HepG2 (cell line): ENCODE measurements around the gene AIP. TPM values are rescaled to one million over a fixed set of nuclear protein-coding genes. Genes with fewer than 3 reads are reported as not detected.

Source experiments
- CCDC6 ChIP-seq: sonication (generic); formaldehyde crosslinking; IDR thresholded peaks from 2 replicates; pipeline ENCODE4 v1.8.1; 2022; ENCODE audit warnings: mild to moderate bottlenecking, missing genetic modification reagents, moderate library complexity
- ELF1 ChIP-seq: sonication (generic); formaldehyde crosslinking; IDR thresholded peaks from 2 replicates; pipeline ENCODE4 v1.4.0; 2020; ENCODE audit warnings: missing genetic modification reagents
- HMG20B ChIP-seq: conservative IDR thresholded peaks from 2 replicates; pipeline ENCODE4 v1.6.1; 2016; ENCODE audit warnings: missing genetic modification reagents, missing compliant biosample characterization
- HMGXB3 ChIP-seq: sonication (generic); formaldehyde crosslinking; IDR thresholded peaks from 2 replicates; pipeline ENCODE4 v1.4.0; 2020; ENCODE audit warnings: missing genetic modification reagents, borderline replicate concordance
- NFRKB ChIP-seq: fragments of 450-650 bp; IDR thresholded peaks from 2 replicates; pipeline ENCODE4 v1.6.1; 2017
- NR2C2 ChIP-seq: sonication (generic); formaldehyde crosslinking; IDR thresholded peaks from 2 replicates; pipeline ENCODE4 v1.4.0; 2020; ENCODE audit warnings: missing genetic modification reagents, mild to moderate bottlenecking, moderate library complexity, borderline replicate concordance
- NR2F6 ChIP-seq, 2 experiments: IDR thresholded peaks; 2 replicates each; pipeline ENCODE4 v1.6.1; 2016; ENCODE audit warnings: antibody characterized with exemption in 1 of 2, mild to moderate bottlenecking in 1 of 2
- RXRB ChIP-seq: IDR thresholded peaks from 2 replicates; pipeline ENCODE4 v1.6.1; 2016; ENCODE audit warnings: borderline replicate concordance, missing genetic modification reagents, missing compliant biosample characterization
- SIN3B ChIP-seq: fragments of 150-350 bp; IDR thresholded peaks from 2 replicates; pipeline ENCODE4 v1.6.1; 2014; ENCODE audit warnings: low read length
- SNAPC2 ChIP-seq: sonication (generic); formaldehyde crosslinking; IDR thresholded peaks from 2 replicates; pipeline ENCODE4 v1.8.1; 2022; ENCODE audit warnings: mild to moderate bottlenecking, missing genetic modification reagents
- STAG1 ChIP-seq: sonication (generic); formaldehyde crosslinking; IDR thresholded peaks from 2 replicates; pipeline ENCODE4 v1.4.0; 2020; ENCODE audit warnings: missing genetic modification reagents
- SUZ12 ChIP-seq: fragments of 150-350 bp; IDR thresholded peaks from 2 replicates; pipeline ENCODE4 v1.6.1; 2014; ENCODE audit warnings: low read depth, low read length
- TBX2 ChIP-seq: sonication (generic); formaldehyde crosslinking; IDR thresholded peaks from 2 replicates; pipeline ENCODE4 v1.5.0; 2020; ENCODE audit warnings: missing genetic modification reagents, mild to moderate bottlenecking, borderline replicate concordance
- TCF7L2 ChIP-seq: IDR thresholded peaks from 2 replicates; pipeline ENCODE4 v1.6.1; 2011; ENCODE audit warnings: mild to moderate bottlenecking, low read depth, low read length, moderate library complexity
- THRA ChIP-seq: sonication (generic); formaldehyde crosslinking; IDR thresholded peaks from 2 replicates; pipeline ENCODE4 v1.4.0; 2020; ENCODE audit warnings: missing genetic modification reagents, borderline replicate concordance
- ZGPAT ChIP-seq: IDR thresholded peaks from 2 replicates; pipeline ENCODE4 v1.6.1; 2016; ENCODE audit warnings: mild to moderate bottlenecking
- ZNF124 ChIP-seq: sonication (generic); formaldehyde crosslinking; IDR thresholded peaks from 2 replicates; pipeline ENCODE4 v1.4.0; 2020; ENCODE audit warnings: missing genetic modification reagents
- ZNF451 ChIP-seq: sonication (generic); formaldehyde crosslinking; IDR thresholded peaks from 2 replicates; pipeline ENCODE4 v1.5.0; 2020; ENCODE audit warnings: mild to moderate bottlenecking, missing genetic modification reagents
- ZNF547 ChIP-seq: sonication (generic); formaldehyde crosslinking; IDR thresholded peaks from 2 replicates; pipeline ENCODE4 v1.5.1; 2020; ENCODE audit warnings: mild to moderate bottlenecking, missing genetic modification reagents
- ZNF549 ChIP-seq: sonication (generic); formaldehyde crosslinking; IDR thresholded peaks from 2 replicates; pipeline ENCODE4 v1.5.0; 2020; ENCODE audit warnings: missing genetic modification reagents
- ZNF567 ChIP-seq: sonication (generic); formaldehyde crosslinking; IDR thresholded peaks from 2 replicates; pipeline ENCODE4 v1.8.1; 2023; ENCODE audit warnings: mild to moderate bottlenecking, missing genetic modification reagents, borderline replicate concordance
- ZNF747 ChIP-seq: sonication (generic); formaldehyde crosslinking; IDR thresholded peaks from 2 replicates; pipeline ENCODE4 v1.8.1; 2023; ENCODE audit warnings: missing genetic modification reagents, mild to moderate bottlenecking, borderline replicate concordance
- polyA plus RNA-seq, 8 experiments: library from polyadenylated mRNA; depleted of rRNA in 3 of 8; stranded (reverse) in 7 of 8; unstranded in 1 of 8; fragments of >200 nt; fragmentation: Illumina TruSeq in 4 of 8; extraction: Trizol in 4 of 8; gene quantifications; 2 replicates each; pipeline versions ENCODE4 v1.2.1 to v1.2.3, GENCODE V29; 2011 to 2016; ENCODE audit warnings: low read depth in 4 of 8, missing spikeins in 1 of 8, mixed read lengths in 1 of 8; ENCODE audit not compliant: insufficient read depth in 1 of 8
- total RNA-seq, 5 experiments: library from RNA; depleted of rRNA; stranded (reverse); fragments of >200 nt; fragmentation: Illumina TruSeq; extraction: Trizol; gene quantifications; 2 replicates each; pipeline ENCODE4 v1.2.3, GENCODE V29; 2016; ENCODE audit warnings: low read depth in 1 of 5

AIP gene
- total and polyA plus RNA-seq, 2 of the 13 experiments (the other 11 are each of a cell fraction or from before 2014, with no cell fraction given) = 51.8 to 110 TPM

GRCh38 chr11:67482827-67483798 lies at the start of gene AIP (continued):
- TF ChIP-seq ZGPAT (CRISPR knock-in tag) = peak; percentile 92
- peak; percentile 98 for TF ChIP-seq HMGXB3 (CRISPR knock-in tag)
- 0 out of 2 replicates have a peak, but pooled peaks have one; percentile 4 for TF ChIP-seq NFRKB
- no peak for TF ChIP-seq SUZ12
- no peak for TF ChIP-seq ZNF549
- TF ChIP-seq ELF1 (CRISPR knock-in tag) = peak; percentile 97
- TF ChIP-seq CCDC6 (CRISPR knock-in tag) = peak; percentile 94
- TF ChIP-seq NR2F6 (IDR thresholded peaks at IDR 0.05) = no peak
- peak; percentile 63; the same call in 1 of the 2 replicates for TF ChIP-seq NR2F6 (CRISPR knock-in tag; IDR thresholded peaks at IDR 0.05)
- peak; percentile 95; the same call in 1 of the 2 replicates for TF ChIP-seq ZNF567 (CRISPR knock-in tag)
- TF ChIP-seq NR2C2 = peak; percentile 77
- TF ChIP-seq ZNF451 = peak; percentile 95
- peak; percentile 98 for TF ChIP-seq SNAPC2
- peak; percentile 63; the same call in 1 of the 2 replicates for TF ChIP-seq RXRB (CRISPR knock-in tag)
- TF ChIP-seq ZNF124 (CRISPR knock-in tag) = peak; percentile 88; the same call in 1 of the 2 replicates
- TF ChIP-seq TCF7L2 = no peak
- no peak for TF ChIP-seq THRA (CRISPR knock-in tag)
- TF ChIP-seq ZNF547 (CRISPR knock-in tag) = peak; percentile 99
- TF ChIP-seq TBX2 (CRISPR knock-in tag) = peak; percentile 94
- TF ChIP-seq SIN3B = peak; percentile 78
- peak; percentile 21 for TF ChIP-seq STAG1 (CRISPR knock-in tag)
- TF ChIP-seq ZNF747 (CRISPR knock-in tag) = peak; percentile 95
- no peak for TF ChIP-seq HMG20B (CRISPR knock-in tag)
